PFSK-1 (cell line): Measurements from ENCODE around the gene ALG1.

Experiments used
- POLR2AphosphoS5 ChIP-seq: IDR thresholded peaks from 2 replicates; pipeline ENCODE4 v1.6.1; 2012; ENCODE audit warnings: low read depth, mild to moderate bottlenecking, control low read depth, low read length, moderate library complexity
- TAF1 ChIP-seq: IDR thresholded peaks from 2 replicates; pipeline ENCODE4 v1.6.1; 2012; ENCODE audit warnings: low read length, control low read depth, borderline replicate concordance; ENCODE audit not compliant: insufficient read depth

GRCh38 chr16:5069048-5069447, 2.6 kb upstream of the ALG1 start:
- no peak for TF ChIP-seq POLR2AphosphoS5
- no peak for TF ChIP-seq TAF1
